ENCODE data around the gene DACT3.

The DACT3 gene

GRCh38 chr19:46665072-46665471 is 4.1 kb upstream of the DACT3 start:
- DNase-seq (ENCODE audit: low read depth): no peak

- peak; percentile 36 for DNase-seq (ENCODE audit: low read depth)
Measured at GRCh38 chr19:46661735-46662592, 982 bp upstream of the DACT3 start.

GRCh38 chr19:46660551-46661019 is 397 bp downstream of the DACT3 start:
- DNase-seq (ENCODE audit: low read depth): no peak

GRCh38 chr19:46660008-46660517 is 919 bp downstream of the DACT3 start:
- DNase-seq (ENCODE audit: low read depth): no peak

GRCh38 chr19:46659151-46660007 is 1.6 kb downstream of the DACT3 start:
- DNase-seq (ENCODE audit: low read depth): no peak

GRCh38 chr19:46656541-46656940 is 4.4 kb downstream of the DACT3 start:
- DNase-seq (ENCODE audit: low read depth): no peak

GRCh38 chr19:46654621-46655152 is 6.3 kb downstream of the DACT3 start:
- no peak for DNase-seq (ENCODE audit: low read depth)

- no peak for DNase-seq (ENCODE audit: low read depth)
Measured at GRCh38 chr19:46650445-46650844, 10.5 kb downstream of the DACT3 start.

GRCh38 chr19:46648961-46649960 is 11.7 kb downstream of the DACT3 start:
- no peak for DNase-seq (ENCODE audit: low read depth)

GRCh38 chr19:46648060-46648960 is 12.7 kb downstream of the DACT3 start:
- DNase-seq (ENCODE audit: low read depth): no peak

GRCh38 chr19:46646402-46646801 is 14.6 kb downstream of the DACT3 start:
- DNase-seq (ENCODE audit: low read depth): no peak

- DNase-seq (ENCODE audit: low read depth): no peak
Measured at GRCh38 chr19:46644720-46645119, 16.3 kb downstream of the DACT3 start.

- no peak for DNase-seq (ENCODE audit: low read depth)
Measured at GRCh38 chr19:46640656-46641055, 20.3 kb downstream of the DACT3 start.

GRCh38 chr19:46639358-46640182 is 21.4 kb downstream of the DACT3 start:
- no peak for DNase-seq (ENCODE audit: low read depth)

GRCh38 chr19:46637224-46637623 is 23.8 kb downstream of the DACT3 start:
- DNase-seq (ENCODE audit: low read depth): no peak

- DNase-seq (ENCODE audit: low read depth): no peak
Measured at GRCh38 chr19:46635920-46636761, 24.8 kb downstream of the DACT3 start, which contains the start of gene GNG8. Gene GNG8 (minus strand): TSS chr19:46636202. CDS start chr19:46634682, 1,520 bp downstream.

GRCh38 chr19:46634656-46635218 is 26.2 kb downstream of the DACT3 start:
- no peak for DNase-seq (ENCODE audit: low read depth)
